A204.1 (cell line): Measurements from ENCODE around the gene PCBP3.

Experiments used
- FAIRE-seq: peaks from 2 replicates; lab custom pipeline; 2012; peaks lifted over from hg19 to GRCh38; lab: Jason Lieb, UNC

PCBP3 gene

GRCh38 chr21:45753445-45753844 lies 109.9 kb downstream of the PCBP3 start:
- FAIRE-seq, result no peak

GRCh38 chr21:45756029-45756428 lies 112.5 kb downstream of the PCBP3 start:
- FAIRE-seq, result no peak

GRCh38 chr21:45756669-45757068 lies 113.1 kb downstream of the PCBP3 start:
- FAIRE-seq, result no peak

DNA sequence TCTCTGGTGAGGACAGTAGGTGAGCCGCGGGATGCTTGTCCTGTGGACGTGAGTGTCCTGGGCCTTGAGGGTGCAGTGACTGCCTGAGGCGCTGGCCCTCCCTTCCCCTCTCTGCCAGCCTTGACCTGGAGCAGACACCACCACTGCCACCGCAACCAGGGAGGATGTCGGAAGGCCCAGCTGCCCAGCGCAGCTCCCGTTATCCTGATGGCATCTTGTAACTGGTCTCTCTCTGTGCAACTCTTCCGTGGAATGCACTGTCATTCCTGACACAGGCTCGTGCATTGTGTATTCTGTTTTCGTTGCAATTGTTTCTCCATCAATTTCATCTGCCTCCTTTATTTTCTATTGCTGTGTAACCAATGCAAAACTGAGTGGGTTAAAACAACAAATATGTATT lies 118.2 kb downstream of the PCBP3 start:
- no peak for FAIRE-seq

- no peak for FAIRE-seq
Observed at GRCh38 chr21:45763074-45763473, 119.5 kb downstream of the PCBP3 start.

DNA sequence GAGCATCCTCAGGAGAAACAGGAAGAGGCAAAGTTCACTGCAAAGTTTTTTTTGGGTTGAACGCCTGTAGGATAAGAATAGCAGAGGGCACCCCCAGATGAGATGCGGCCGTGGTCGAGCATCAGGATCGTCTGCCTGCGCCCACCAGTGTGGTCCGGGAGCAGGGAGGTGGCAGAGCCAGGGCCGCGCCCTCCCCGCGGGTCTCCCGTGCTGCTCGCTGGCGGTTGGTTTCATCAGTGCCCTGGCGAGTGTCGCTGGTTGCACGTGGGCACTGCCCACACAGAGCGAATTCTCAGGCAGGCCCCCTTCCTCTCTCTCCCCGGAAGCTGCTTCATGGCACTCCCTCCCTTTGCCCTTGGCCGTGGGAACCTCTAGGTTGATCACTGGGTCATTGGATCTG lies 120.0 kb downstream of the PCBP3 start:
- no peak for FAIRE-seq

DNA sequence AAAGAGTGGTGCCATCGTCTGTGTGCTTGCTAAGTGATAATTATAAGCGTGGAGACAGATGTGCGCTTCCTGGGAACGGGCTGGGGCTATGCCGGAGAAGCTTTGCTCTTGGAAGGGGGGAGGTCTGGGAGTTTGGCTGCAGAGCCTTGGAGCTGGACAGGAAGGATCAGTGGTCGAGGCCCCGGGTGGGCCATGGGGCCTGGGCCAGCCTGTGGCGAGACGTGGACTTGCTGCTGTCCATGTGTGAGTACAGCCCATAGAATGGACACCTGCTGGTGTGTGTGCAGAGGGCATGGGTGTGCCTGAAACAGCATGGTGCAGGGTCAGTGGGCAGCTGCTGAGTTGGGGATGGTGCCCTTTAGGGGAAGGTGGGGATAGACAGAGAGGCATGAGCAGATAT lies 121.3 kb downstream of the PCBP3 start:
- FAIRE-seq, result no peak

DNA sequence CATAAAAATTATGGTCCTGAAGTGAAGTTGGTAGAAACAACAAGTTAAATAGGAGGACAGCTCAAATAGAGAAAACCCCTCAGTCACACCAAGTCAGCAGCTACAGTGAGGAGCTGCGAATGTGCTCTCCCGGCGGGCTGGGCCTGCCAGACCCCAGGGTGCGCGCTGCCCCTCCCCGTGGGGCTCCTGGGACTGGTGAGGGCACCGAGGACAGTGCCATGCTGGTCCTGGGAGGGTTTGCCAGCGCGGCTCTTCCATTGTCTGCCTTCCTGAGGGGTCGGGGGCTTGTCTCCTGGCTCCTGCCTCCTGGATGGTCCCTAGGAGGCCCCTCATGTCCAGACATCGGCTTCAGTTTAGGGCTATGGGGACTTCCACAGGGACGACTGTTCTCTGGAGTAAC lies 121.8 kb downstream of the PCBP3 start:
- FAIRE-seq, result no peak

GRCh38 chr21:45766055-45766454 lies 122.5 kb downstream of the PCBP3 start:
- FAIRE-seq, result no peak

DNA sequence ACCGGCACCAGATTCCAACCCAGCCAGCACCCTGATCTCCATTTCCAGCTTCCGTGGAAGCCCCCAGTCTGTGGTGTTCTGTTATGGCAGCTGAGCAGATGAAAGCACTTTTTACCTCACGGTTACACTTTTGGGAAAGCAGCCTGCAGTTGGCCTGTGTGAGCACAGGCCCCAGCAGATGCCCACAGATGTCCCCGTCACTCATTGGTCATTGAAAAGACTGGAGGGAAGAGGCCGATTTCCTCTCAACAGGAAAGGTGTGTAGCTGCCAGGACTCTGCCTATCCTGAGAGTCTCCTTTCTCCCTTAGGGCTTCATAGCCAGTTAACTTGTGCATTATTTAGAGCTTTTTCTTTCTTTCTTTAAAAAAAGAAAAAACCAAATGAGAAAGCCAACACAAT lies 123.0 kb downstream of the PCBP3 start:
- FAIRE-seq, result no peak

DNA sequence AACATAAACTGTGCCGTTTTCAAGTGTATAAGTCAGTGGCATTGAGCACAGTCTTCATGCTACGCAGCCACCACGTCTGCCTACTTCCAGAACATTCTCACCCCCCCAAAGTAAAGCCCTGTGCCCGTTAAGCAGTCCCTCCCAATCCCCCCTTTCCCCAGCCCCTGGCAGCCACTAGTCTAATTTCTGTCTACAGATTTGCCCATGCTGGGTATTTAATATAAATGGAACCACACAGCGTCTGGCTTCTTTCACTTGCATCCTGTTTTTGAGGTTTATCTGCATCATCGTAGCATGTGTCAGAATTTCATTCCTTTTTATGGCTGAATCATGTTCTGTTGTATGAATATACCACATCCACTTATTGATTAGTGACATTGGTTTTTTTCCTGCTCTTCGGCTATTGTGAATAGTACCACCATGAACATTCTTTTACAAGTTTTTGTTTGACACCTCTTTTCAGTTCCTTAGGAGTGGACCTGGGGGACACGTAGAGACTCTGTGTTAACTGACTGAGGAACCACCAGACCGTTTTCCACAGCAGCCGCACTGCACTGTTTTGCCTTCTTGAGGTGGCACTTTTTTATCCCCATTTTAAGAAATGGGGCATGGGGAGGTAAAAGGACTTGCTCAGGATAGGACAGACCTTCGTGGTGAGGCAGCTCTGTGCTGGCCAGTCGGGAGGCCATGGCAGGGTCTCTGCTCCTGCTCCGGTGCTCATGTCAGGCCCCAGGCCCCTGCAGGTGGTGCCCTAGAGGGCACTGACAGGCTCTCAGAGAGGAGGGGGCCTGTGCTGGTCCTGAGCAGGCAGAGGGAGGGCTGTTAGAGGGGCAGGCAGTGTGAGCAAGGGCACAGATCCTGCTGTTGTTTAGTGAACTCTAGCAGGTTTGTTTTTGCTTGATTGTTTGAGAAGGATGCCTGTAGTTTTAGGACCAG lies 123.8 kb downstream of the PCBP3 start:
- no peak for FAIRE-seq

DNA sequence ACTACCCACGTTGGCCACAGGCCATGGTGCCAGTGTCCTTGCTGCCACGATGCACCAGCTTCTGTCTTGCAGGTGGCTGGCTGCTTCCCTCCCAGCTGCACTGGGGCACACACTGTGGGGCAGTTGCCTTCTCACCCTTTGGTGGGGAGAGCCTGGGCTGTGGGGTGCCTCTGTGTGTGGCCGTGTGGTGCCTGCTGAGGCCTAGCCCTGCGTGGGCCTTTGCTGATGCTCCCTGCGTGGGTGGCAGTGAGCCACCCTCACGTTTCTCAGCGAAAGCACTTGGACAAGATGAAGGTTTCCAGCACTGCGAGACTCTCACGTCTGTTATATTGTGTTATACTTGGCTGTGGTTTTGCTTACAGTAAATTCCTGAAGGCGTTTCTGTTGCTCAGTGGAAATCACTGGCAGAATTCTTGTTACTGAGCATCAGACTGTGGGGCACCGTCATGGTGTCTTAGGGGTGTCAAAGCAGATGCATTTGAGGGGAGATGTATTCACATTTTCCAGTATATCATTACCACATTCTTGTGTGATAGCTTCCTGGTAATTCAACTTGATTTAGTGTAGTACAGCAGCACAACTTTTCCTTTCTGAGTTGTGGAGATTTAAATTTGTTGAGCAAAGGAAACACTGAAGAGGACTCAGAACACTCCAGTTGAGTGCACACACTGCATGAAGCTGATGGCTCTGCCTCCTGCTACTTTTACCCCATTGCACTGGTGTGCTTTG lies 124.7 kb downstream of the PCBP3 start:
- no peak for FAIRE-seq

DNA sequence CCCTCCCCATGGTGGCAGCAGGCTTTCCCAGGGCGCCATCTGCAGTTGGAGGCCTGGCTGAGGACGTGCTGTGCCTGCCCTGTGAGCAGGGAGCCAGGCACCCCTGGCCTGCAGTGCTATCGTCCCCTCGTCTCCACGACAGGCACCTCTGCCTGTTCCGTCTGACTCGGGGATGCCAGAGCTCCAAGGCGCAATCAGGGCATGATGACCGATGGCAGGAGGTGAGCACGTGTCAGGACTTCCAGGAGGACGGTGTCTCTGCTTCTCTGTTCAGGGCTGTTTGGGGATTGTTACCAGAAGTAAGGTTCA lies 125.2 kb downstream of the PCBP3 start:
- no peak for FAIRE-seq

DNA sequence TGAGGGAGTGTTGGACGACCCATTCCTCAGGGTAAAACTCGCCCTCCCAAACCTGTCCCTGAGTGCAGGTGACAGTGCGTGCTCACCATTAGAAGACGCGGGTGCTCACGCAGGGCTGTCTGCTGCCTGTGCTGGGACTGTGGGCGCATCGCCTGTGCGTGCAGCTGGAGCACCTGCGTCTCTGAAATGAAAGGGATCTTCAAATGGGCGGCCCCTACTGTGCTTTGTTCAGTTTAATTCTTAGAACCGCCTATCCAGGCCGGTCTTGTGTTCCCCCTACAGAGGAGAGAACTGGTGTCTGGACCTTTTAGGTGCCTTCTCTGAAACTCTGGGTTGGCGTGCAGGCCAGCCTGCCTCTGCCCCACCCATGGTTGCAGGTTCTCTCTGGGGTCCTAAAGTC lies 125.8 kb downstream of the PCBP3 start:
- no peak for FAIRE-seq

- FAIRE-seq, result no peak
Observed at GRCh38 chr21:45769896-45770295, 126.4 kb downstream of the PCBP3 start.

- FAIRE-seq, result no peak
Observed at GRCh38 chr21:45772180-45772579, 128.7 kb downstream of the PCBP3 start.

DNA sequence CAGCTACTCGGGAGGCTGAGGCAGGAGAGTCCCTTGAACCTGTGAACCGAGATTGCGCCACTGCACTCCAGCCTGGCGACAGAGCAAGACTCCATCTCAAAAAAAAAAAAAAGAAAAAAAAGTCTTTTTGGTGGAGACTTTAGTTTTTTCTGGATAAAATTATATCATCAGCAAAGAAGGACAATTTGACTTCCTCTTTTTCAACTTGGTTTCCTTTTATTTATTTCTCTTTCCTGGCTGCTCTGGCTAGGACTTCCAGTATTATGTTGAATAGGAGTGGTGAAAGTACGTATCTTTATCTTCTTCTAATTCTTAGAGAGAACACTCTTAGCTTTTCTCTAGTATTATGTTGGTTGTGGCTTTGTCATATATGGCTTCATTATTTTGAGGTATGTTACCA lies 130.8 kb downstream of the PCBP3 start:
- FAIRE-seq, result no peak

GRCh38 chr21:45776971-45777370 lies 133.4 kb downstream of the PCBP3 start:
- FAIRE-seq, result no peak

- FAIRE-seq, result no peak
Observed at GRCh38 chr21:45778686-45779085, 135.2 kb downstream of the PCBP3 start.

- no peak for FAIRE-seq
Observed at GRCh38 chr21:45779226-45779625, 135.7 kb downstream of the PCBP3 start.

GRCh38 chr21:45780647-45781046 lies 137.1 kb downstream of the PCBP3 start:
- FAIRE-seq, result no peak

DNA sequence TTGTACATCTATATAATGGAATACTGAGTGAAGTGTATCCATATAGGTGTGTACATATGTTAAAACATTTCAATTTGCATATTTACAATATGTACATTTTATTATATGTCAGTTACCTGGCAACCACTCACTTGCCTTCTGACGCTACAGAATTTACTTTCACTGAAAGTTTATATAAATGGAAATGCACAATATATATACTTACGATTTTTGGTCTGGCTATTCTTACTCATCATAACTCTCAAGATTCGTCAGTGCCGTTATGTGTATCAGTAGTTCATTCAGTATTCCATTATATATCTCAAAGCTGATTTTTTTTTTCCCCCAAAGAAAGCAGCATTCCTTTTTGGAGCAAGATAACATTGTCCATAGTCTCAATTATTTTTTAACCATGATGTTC lies 138.2 kb downstream of the PCBP3 start:
- no peak for FAIRE-seq

- no peak for FAIRE-seq
Observed at GRCh38 chr21:45786660-45787059, 143.1 kb downstream of the PCBP3 start.

DNA sequence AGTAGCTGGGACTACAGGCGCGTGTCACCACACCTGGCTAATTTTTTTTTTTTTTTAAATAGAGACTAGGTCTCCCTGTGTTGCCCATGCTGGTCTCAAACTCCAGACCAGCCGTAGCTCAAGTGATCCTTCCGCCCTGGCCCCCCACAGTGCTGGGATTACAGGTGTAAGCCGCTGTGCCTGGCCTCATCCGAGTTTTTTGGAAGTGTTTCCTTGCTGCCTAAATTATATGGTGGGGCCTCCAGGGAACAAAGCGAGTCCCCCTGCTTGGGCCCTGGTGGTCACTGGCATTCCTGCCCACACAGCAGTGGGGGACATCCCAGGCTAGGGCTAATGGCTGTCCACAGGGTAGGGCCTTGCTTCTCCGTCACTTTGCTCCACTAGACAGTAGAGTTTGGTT lies 143.8 kb downstream of the PCBP3 start:
- FAIRE-seq, result no peak
